A549 (cell line): ENCODE results near the gene RELL2. TPM values are rescaled to one million over a fixed set of nuclear protein-coding genes. Genes with fewer than 3 reads are reported as not detected.
A peak's percentile ranks its signal among the peaks of the same experiment; 100 is the strongest.

ENCODE experiments used
- ATAC-seq, 2 experiments: fragments of 200-7000 bp in 1 of 2; fragments of >200 bp in 1 of 2; cut with Nextera tagmentation in 1 of 2; cut with Tn5 transposase in 1 of 2; 3 replicates each; pipeline versions ENCODE4 v1.8.0 to v1.9.1; 2018 to 2020; ENCODE audit warnings: mild to moderate bottlenecking in 1 of 2, moderate library complexity in 1 of 2
- CTCF ChIA-PET: fragments of 300-600 bp; sonication (Branson Sonifier 250); formaldehyde crosslinking; extraction: SDS; loops from one replicate; lab custom pipeline; 2021; ENCODE audit warnings: antibody characterized with exemption, inconsistent platforms; lab: Yijun Ruan, JAX
- POLR2A ChIA-PET: fragments of 350-600 bp; formaldehyde crosslinking; extraction: SDS; loops from one replicate; lab custom pipeline; 2021; ENCODE audit warnings: antibody characterized with exemption, inconsistent platforms; lab: Yijun Ruan, JAX
- DNase-seq, 2 experiments: peaks; one replicate each; pipeline versions ENCODE4 v3.0.0 to v3.0.0-alpha.2; 2011 to 2016; ENCODE audit warnings: low read depth in 1 of 2, low spot score in 1 of 2
- FAIRE-seq: peaks from 2 replicates; lab custom pipeline; 2011; peaks lifted over from hg19 to GRCh38; lab: Jason Lieb, UNC
- H3K27ac ChIP-seq, 2 experiments: fragments of >200 bp; sonication (Bioruptor Twin); formaldehyde crosslinking; 3 replicates each; pipeline ENCODE4 v1.5.1; 2016 to 2017
- H3K4me1 ChIP-seq: fragments of >200 bp; sonication (Bioruptor Twin); formaldehyde crosslinking; 3 replicates; pipeline ENCODE4 v1.6.1; 2016
- H3K4me2 ChIP-seq: fragments of >200 bp; sonication (Bioruptor Twin); formaldehyde crosslinking; 3 replicates; pipeline ENCODE4 v1.6.1; 2016
- H3K4me3 ChIP-seq: fragments of >200 bp; sonication (Bioruptor Twin); formaldehyde crosslinking; 3 replicates; pipeline ENCODE4 v1.5.1; 2016
- H3K9me3 ChIP-seq: fragments of >200 bp; sonication (Bioruptor Twin); formaldehyde crosslinking; 3 replicates; pipeline ENCODE4 v1.6.1; 2016
- BHLHE40 ChIP-seq: IDR thresholded peaks from 2 replicates; pipeline ENCODE4 v1.6.1; 2012; ENCODE audit warnings: low read depth, low read length, inconsistent platforms
- GATA3 ChIP-seq: IDR thresholded peaks from 2 replicates; pipeline ENCODE4 v1.6.1; 2012; ENCODE audit warnings: borderline replicate concordance
- HEYL ChIP-seq: fragments of 250-450 bp; sonication (Bioruptor Pico); IDR thresholded peaks from 2 replicates; pipeline ENCODE4 v1.8.0; 2021; ENCODE audit warnings: mild to moderate bottlenecking, moderate library complexity
- HOXB13 ChIP-seq: fragments of 250-450 bp; sonication (Bioruptor Pico); IDR thresholded peaks from 2 replicates; pipeline ENCODE4 v1.5.0; 2020; ENCODE audit warnings: low read depth, mild to moderate bottlenecking, moderate library complexity
- HOXB5 ChIP-seq: fragments of 250-450 bp; sonication (Bioruptor Pico); IDR thresholded peaks from 2 replicates; pipeline ENCODE4 v1.5.0; 2020; ENCODE audit warnings: mild to moderate bottlenecking, moderate library complexity
- MAZ ChIP-seq: fragments of 150-350 bp; IDR thresholded peaks from 2 replicates; pipeline ENCODE4 v1.6.1; 2014; ENCODE audit warnings: antibody characterized with exemption, low read depth, low read length, borderline replicate concordance
- SREBF2 ChIP-seq: fragments of 450-650 bp; IDR thresholded peaks from 2 replicates; pipeline ENCODE4 v1.6.1; 2014; ENCODE audit warnings: mild to moderate bottlenecking, moderate library complexity
- WGBS: methylation state at CpG from one replicate; pipeline ENCODE4 v1.1.6; 2017; ENCODE audit errors: missing lambda C conversion rate; 5-methylcytosine and 5-hydroxymethylcytosine counted together
- polyA plus RNA-seq, 4 experiments: library from polyadenylated mRNA; depleted of rRNA in 3 of 4; stranded (reverse); fragments of >200 nt; fragmentation: RNase III in 1 of 4; extraction: RNeasy Plus Mini Kit Qiagen cat#74134 plus additional on column Dnase treatment in 1 of 4; gene quantifications; 2 replicates in 3 of 4; 3 replicates in 1 of 4; pipeline ENCODE4 v1.2.3, GENCODE V29; 2011 to 2017
- TF ChIP-seq, protein P1 (sequence below): IDR thresholded peaks from 2 replicates; pipeline ENCODE4 v1.6.1; 2012
- TF ChIP-seq, protein P2 (sequence below): IDR thresholded peaks from 2 replicates; pipeline ENCODE4 v1.6.1; 2012; ENCODE audit warnings: low read depth, borderline replicate concordance
- TF ChIP-seq, protein P3 (sequence below): fragments of 200-600 bp; sonication (generic); IDR thresholded peaks from 2 replicates; pipeline ENCODE4 v1.6.1; 2016; ENCODE audit warnings: antibody characterized with exemption, mild to moderate bottlenecking, moderate library complexity
- TF ChIP-seq, protein P4 (sequence below): fragments of >200 bp; sonication (Bioruptor Twin); formaldehyde crosslinking; IDR thresholded peaks from 3 replicates; pipeline ENCODE4 v1.5.1; 2016
- TF ChIP-seq, protein P5 (sequence below): fragments of 150-350 bp; IDR thresholded peaks from 2 replicates; pipeline ENCODE4 v1.6.1; 2014; ENCODE audit warnings: low read depth, mild to moderate bottlenecking, low read length

The RELL2 gene
- polyA plus RNA-seq, 2 of the 4 experiments (the other 2 are of a cell fraction), result 3.6 to 6.5 TPM

DNA sequence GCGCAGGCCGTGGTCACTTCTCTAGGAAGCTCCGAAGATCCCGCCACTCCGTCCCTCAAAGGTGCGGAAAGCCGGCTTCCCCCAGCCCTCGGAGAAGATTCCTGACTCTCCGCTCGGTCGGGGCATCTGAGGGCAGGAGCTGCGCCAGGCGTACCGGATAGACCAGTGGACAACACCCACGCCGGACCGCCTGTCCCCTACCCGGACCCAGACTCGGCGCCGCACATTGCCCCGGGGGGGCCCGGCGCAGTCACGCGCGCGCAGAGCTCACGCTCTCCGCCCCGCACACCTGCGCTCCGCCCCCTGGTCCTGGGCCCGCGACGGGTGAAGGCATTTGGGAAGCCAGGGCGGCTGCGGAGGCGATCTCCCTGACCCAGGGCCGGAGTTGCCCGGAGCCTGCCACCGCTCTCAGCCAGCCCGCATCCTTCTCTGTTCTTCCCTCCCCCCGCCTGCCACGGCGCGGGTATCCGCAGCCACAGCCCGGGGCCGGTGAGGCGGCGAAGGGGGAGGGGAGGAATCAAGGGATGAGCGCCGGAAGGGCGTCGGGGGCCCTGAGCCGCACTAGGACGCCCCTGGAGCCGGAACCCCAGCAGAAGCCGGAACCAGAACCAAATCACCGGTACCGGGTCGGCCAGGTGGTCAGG lies 448 bp downstream of the RELL2 start:
- Histone ChIP-seq H3K4me3 (peak overlapping the region; percentile 83), H3K4me2 (peak overlapping the region; percentile 93), H3K27ac (peak overlapping the region; percentile 63 to 92), H3K9me3 (no peaks in the 10 kb centered on the region)
- FAIRE-seq (no peak), DNase-seq (peak in 1 of 2 experiments; percentile 45), ATAC-seq (peak; percentile 51 to 69)
- CTCF ChIA-PET, result interaction anchor here (0.7 to 11.9 kb wide), 12 partner anchors 11 to 1062 kb away, joined by 3 to 170 read pairs (median 4); partner anchors contain the start of gene DIAPH1
- TF ChIP-seq HOXB5 (CRISPR knock-in tag) (0 out of 2 replicates have a peak, but pooled peaks have one; percentile 23), GATA3 (no peak), HOXB13 (CRISPR knock-in tag) (no peak)
- TF ChIP-seq, protein P1, sequence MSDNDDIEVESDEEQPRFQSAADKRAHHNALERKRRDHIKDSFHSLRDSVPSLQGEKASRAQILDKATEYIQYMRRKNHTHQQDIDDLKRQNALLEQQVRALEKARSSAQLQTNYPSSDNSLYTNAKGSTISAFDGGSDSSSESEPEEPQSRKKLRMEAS, result peak; percentile 57
- TF ChIP-seq, protein P2, sequence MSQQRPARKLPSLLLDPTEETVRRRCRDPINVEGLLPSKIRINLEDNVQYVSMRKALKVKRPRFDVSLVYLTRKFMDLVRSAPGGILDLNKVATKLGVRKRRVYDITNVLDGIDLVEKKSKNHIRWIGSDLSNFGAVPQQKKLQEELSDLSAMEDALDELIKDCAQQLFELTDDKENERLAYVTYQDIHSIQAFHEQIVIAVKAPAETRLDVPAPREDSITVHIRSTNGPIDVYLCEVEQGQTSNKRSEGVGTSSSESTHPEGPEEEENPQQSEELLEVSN, result 0 out of 2 replicates have a peak, but pooled peaks have one; percentile 68
- TF ChIP-seq, all 56 proteins: peak for 3
- WGBS, result 2% methylated on average over 27 of the region's 63 CpGs
- peaks cover 25% of the 10 kb centered on the region for H3K4me1 ChIP-seq
- POLR2A ChIA-PET, result interaction anchor here (0.6 to 3.0 kb wide), 14 partner anchors 10 to 688 kb away, joined by 3 to 33 read pairs (median 4); partner anchors contain the start of genes DELE1, DIAPH1, FCHSD1 and GNPDA1

DNA sequence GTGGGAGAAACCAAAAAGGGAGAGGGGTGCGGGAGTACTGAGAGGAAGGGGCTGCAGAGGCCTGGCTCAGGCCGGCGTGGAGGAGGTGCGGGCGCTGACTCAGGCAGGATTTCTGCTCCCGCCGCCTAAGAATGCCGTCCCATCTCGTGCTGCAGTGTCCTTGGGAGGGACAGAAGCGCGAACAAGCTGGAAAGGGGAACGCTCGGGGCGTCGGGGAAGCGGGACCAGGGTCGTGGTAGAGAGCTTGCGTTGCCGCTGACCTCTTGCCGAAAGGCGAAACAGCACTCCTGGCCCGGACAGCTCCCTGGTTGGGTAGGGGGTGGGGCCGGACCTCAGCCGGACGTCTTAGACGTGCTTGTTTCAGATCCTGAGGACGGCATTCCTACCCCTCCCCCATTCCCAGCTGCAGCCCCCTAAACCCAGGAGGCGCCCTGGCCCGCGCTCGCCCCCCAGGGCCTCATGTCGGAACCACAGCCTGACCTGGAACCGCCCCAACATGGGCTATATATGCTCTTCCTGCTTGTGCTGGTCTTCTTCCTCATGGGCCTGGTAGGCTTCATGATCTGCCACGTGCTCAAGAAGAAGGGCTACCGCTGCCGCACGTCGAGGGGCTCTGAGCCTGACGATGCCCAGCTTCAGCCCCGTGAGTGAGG lies 1.1 kb downstream of the RELL2 start:
- peak overlapping the region; percentile 83 for H3K4me3 ChIP-seq
- WGBS, result 62% methylated on average over 35 of the region's 40 CpGs
- ATAC-seq, result peak; percentile 9 to 38; a peak in 3 of 6 replicates
- POLR2A ChIA-PET, result interaction anchor here (1.4 to 3.0 kb wide), 3 partner anchors 9 to 16 kb away, joined by 5 to 14 read pairs (median 7); partner anchors contain the start of gene FCHSD1
- DNase-seq, result peak in 1 of 2 experiments; percentile 25
- no peak for FAIRE-seq
- peak overlapping the region; percentile 63 to 92; a peak in 5 of 6 replicates for H3K27ac ChIP-seq
- CTCF ChIA-PET, result interaction anchor here (1.2 to 11.9 kb wide), 6 partner anchors 10 to 188 kb away, joined by 3 to 170 read pairs (median 14); partner anchors contain the start of gene DIAPH1
- peaks cover 27% of the 10 kb centered on the region for H3K4me1 ChIP-seq
- TF ChIP-seq MAZ (no peak), BHLHE40 (no peak), HOXB5 (CRISPR knock-in tag) (no peak), SREBF2 (no peak), HEYL (CRISPR knock-in tag) (no peak)
- TF ChIP-seq, protein P3, sequence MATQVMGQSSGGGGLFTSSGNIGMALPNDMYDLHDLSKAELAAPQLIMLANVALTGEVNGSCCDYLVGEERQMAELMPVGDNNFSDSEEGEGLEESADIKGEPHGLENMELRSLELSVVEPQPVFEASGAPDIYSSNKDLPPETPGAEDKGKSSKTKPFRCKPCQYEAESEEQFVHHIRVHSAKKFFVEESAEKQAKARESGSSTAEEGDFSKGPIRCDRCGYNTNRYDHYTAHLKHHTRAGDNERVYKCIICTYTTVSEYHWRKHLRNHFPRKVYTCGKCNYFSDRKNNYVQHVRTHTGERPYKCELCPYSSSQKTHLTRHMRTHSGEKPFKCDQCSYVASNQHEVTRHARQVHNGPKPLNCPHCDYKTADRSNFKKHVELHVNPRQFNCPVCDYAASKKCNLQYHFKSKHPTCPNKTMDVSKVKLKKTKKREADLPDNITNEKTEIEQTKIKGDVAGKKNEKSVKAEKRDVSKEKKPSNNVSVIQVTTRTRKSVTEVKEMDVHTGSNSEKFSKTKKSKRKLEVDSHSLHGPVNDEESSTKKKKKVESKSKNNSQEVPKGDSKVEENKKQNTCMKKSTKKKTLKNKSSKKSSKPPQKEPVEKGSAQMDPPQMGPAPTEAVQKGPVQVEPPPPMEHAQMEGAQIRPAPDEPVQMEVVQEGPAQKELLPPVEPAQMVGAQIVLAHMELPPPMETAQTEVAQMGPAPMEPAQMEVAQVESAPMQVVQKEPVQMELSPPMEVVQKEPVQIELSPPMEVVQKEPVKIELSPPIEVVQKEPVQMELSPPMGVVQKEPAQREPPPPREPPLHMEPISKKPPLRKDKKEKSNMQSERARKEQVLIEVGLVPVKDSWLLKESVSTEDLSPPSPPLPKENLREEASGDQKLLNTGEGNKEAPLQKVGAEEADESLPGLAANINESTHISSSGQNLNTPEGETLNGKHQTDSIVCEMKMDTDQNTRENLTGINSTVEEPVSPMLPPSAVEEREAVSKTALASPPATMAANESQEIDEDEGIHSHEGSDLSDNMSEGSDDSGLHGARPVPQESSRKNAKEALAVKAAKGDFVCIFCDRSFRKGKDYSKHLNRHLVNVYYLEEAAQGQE, result peak; percentile 83
- TF ChIP-seq, protein P4, sequence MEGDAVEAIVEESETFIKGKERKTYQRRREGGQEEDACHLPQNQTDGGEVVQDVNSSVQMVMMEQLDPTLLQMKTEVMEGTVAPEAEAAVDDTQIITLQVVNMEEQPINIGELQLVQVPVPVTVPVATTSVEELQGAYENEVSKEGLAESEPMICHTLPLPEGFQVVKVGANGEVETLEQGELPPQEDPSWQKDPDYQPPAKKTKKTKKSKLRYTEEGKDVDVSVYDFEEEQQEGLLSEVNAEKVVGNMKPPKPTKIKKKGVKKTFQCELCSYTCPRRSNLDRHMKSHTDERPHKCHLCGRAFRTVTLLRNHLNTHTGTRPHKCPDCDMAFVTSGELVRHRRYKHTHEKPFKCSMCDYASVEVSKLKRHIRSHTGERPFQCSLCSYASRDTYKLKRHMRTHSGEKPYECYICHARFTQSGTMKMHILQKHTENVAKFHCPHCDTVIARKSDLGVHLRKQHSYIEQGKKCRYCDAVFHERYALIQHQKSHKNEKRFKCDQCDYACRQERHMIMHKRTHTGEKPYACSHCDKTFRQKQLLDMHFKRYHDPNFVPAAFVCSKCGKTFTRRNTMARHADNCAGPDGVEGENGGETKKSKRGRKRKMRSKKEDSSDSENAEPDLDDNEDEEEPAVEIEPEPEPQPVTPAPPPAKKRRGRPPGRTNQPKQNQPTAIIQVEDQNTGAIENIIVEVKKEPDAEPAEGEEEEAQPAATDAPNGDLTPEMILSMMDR, result no peak
- TF ChIP-seq, protein P5, sequence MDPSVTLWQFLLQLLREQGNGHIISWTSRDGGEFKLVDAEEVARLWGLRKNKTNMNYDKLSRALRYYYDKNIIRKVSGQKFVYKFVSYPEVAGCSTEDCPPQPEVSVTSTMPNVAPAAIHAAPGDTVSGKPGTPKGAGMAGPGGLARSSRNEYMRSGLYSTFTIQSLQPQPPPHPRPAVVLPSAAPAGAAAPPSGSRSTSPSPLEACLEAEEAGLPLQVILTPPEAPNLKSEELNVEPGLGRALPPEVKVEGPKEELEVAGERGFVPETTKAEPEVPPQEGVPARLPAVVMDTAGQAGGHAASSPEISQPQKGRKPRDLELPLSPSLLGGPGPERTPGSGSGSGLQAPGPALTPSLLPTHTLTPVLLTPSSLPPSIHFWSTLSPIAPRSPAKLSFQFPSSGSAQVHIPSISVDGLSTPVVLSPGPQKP, result no peak
- no peaks in the 10 kb centered on the region for H3K9me3 ChIP-seq
- H3K4me2 ChIP-seq, result peak overlapping the region; percentile 93
